NCI-H510A treated with DMSO at 0.1 percent for 48 hours (cell line): ENCODE data around the gene SORCS2.

Experiments
- DNase-seq: peaks from one replicate; lab custom pipeline; 2025; lab: John Stamatoyannopoulos, UW

The SORCS2 gene

DNA sequence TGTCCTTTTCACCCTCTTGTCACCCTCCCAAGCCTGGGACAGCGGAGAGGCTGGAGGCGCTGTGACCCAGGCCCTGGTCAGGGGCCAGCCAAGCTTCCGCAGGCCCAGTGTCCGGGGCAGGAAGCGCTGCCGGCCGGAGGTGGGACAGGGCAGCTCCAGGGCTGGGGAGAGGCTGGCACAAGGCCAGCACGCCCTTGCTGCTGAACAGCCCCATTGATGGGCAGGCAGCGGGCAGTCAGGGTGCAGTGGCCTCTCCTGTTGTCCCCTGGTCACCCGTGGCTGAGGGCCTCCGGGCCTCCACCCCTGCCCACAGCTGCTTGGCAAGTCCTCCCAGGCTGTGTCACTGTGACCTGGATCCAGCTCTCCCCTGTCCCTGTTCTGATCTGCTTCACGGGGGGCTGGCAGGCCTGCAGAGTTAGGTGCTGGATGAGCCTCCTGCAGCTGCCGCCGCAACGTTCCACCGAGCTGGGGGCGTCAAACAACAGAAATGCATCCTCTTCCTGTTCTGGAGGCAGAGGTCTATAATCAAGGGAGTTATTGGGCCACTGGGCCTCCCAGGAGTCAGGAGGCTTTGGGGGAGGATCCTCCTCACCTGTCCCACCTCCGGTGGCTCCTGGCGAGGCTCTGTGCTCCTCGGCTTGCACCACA is 134.5 kb downstream of the SORCS2 start:
- DNase-seq: no peak

DNA sequence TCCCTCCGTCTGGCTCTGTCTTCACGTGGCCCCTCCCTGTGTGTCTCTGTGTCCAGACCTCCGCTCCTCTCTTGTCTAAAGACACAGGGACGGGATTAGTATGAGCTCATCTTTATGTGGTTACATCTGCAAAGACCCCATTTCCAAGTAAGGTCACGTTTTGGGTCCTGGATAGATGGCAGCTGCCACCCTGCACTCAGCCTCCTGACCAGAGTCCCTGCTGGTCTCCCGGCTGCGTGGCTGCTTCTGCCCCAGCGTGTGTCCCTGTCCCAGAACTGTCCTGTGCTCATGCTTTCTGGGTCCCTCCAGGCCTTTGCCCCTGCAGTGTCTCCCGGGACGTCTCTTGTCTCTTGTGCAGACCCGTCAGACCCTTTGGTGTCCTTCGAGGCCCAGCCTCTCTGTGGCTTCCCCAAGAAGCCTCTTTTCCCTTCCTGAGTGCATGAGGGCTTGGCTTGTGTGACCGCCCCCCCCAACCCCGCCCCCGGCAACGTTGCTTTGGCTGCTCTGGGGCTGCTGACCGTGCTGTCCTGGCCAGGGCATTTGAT is 135.1 kb downstream of the SORCS2 start:
- no peak for DNase-seq

DNA sequence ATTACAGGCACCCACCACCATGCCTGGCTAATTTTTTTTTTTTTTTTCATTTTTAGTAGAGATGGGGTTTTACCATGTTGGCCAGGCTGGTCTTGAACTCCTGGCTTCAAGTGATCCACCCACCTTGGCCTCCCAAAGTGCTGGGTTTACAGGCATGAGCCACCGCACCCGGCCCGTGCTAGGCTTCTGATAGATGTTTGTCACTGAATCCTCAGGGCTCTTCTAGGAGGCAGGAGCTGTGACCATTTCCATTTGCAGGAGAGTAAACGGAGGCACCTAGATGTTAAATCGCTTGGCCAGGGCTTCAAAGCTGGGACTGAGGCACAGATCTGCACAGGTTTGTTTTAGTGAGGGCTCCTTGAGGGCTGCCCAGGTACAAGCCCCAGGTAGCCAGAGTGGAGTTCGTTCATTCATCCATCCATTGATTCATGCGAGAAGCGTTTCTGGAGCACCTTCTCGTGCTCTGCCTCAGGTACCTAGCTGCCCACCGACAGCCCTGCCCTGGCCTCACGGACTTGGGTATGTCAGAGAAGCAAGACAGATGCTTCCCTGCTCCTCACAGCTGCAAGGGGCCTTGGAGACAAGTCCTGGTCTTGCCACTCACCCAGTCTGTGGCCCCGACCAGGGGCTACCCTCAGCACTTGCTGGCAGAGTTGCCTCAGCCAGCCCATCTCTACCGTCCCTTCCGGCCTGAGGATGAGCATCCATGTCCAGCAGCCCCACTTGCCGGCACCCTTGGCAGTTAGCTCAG is 136.0 kb downstream of the SORCS2 start:
- no peak for DNase-seq

DNA sequence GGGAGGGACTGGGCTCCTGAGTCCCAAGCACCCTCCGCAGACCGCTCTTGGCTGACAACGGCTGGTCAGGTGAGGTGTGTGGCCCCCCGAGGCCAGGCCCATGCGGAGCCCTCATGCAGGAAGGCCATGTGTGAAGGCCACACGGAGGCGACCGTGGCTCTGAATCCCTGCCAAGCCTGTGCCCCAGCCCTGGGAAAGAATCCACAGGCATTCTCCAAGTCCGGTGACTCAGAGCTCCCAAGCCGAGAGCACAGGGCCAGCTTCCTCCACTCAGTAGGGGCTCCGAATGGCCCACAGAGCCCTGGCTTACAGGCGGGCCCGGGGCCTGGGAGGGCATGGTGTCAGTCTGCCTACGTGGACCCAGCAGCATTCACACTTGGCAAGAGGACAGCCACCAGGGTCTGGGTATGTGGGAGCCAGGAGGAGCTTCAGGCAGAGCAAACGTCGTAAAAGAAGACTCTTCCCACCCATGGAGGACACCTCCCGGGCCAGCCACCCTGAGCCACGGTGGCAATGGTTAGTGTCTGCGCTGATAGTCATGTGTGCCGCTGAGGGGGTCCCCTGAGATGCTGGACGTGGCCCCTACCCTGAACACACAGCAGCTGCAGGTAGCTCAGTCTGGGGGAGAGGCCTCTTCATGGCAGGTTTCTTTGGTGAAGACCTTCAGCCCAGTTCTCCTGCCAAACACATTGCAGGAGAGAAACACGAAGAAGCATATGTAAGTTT is 136.7 kb downstream of the SORCS2 start:
- no peak for DNase-seq

DNA sequence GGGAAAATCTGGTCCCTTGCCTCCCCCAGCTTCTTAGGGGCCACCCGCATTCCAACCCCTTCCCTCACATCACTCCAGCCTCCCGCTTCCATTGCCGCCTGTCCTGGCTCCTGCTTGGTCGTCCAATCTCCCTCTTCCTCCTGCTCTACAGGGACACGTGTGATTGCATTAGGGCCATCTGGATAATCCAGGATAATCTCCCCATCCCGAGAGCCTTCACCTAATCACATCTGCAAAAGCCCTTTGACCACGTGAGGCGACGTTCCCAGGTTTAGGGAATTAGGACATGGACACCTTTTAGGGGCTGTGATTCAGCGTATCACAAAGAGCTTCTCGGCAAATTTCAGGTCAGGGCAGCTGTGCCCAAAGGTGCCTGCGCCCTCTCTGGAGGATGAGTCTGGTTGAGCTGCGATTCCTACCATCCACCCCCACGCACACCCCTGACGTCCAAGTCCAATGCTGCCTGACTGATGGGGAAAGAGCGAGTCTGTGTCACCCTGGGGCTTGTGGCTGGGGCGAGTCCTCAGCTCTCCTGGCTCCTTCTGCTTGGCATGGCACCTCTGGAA is 137.8 kb downstream of the SORCS2 start:
- no peak for DNase-seq

DNA sequence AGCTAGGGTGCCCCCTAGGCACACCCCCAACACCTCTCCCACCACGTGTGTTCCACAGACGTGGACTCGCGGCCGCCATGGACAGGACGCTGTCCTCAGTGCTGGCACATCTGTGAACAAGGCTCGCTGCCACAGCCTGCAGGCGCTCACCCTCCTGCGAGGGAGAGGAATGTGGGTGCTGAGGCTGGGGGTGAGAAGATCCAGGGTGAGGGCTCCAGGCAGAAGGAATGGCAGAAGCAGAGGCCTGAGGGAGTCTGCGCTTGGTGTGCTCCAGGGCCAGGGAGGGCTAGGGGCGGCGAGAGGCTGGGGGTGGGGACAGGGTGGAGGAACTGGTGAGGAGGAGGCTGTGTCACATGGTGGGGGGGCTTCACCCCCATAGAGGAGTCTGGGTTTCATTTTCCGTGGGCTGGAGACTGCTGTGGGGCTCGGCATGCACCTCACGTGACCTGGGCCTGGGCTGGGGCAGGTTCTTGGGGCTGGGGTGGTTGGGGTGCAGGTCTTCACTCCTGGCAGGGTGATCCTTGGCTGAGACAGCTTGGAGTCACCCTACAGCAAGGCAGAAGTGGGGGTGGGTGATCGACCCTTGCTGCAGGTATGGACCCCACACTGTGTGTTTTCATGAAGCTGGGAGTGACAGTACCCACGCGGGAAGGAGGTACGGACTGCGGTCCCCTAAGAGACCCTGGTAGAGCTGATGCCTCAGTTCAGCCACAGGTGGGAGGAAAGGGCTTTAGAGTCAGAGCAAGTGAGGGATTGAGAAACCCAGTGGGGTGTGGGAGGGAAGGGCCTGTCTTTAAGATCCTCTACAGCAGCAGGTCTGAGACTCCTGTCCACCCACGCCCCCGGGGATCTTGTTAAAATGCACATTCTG is 138.7 kb downstream of the SORCS2 start:
- no peak for DNase-seq

DNA sequence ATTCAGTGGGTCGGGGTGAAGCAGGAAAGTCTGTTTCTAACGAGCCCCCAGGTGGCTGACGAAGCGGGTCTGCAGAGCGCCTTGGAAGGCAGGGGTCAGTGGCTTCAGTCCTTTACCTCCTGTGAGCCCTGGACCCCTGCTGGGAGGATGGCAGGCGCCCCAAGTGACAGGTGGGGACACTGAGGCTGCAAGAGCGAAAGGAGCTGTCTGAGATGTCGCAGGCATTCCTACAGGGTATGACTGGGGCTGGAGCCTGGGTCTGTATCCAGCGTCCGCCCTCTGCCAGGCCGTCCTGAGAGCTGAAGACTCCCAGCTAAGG is 139.3 kb downstream of the SORCS2 start:
- DNase-seq: no peak

DNA sequence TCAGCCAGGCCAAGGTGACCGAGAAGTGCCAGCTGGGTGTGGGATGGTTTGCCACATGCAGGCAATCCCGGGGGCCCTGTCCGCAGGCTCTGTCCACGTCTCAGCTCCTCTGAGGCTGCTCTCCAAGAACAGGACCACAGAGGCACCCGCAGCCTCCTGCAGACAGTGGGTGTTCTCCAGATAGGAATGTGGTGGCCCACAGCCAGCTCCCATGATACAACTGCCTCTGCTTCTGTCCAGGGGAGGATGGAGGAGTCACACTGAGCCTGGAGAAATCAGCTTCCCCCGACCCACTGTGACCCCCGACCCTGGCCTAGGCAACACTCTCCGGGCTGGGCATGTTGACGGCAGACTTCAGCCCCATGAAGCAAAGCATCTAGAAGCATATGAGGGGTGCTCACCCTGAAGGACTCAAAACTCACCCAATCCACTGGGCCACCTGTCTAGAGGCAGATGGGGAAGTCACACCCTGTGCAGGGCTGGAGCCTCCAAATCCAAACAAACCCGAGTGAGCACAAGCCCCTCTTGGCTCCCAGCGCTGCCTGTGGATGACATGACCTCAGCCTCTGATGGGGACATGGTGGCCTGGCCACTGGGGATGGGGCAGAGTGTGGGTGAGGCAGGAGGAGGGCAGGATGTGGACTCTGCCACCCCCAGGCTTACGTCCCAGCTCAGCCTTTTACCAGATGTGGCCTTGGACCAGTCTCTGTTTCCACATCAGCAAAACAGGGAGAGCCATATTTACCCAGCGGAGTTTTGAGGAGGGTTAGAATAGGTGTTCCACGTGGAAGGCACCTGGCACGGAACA is 140.1 kb downstream of the SORCS2 start:
- DNase-seq: no peak

DNA sequence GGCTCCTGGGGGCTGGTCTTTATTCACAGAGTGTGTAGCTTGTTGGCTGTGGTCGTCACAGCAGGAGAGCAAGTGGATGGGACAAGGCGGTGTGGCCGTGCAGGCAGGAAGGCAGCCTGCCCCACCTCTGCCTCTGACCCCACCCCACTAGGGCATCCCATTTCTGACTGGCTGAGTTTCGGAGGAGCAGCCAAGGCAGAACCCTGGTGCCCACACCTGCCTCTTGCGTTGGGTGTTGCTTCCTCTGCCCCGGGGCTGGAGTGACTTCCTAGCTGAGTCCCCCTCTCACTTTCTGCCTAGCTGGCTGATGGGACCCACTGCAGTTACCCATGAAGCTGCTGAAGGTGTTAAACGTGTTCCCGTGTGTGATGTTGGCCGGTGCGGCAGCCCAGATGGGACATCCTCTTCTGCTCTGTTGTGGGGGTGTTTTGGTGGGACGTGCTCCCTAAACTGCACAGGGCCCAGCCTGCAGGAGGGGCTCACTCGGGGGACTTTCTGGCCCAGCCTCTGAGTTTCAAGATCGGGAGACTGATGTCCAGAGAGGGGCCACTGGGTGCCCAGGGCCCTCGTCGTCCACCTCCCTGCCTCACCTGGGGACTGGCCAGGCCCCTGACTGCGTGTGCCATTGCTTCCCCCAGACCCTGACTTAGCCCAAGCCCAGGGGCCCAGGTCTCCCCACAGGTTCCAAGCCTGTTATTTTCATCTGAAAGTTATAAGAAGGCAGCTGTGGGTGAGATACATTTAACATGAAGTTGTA is 140.9 kb downstream of the SORCS2 start:
- DNase-seq: no peak

DNA sequence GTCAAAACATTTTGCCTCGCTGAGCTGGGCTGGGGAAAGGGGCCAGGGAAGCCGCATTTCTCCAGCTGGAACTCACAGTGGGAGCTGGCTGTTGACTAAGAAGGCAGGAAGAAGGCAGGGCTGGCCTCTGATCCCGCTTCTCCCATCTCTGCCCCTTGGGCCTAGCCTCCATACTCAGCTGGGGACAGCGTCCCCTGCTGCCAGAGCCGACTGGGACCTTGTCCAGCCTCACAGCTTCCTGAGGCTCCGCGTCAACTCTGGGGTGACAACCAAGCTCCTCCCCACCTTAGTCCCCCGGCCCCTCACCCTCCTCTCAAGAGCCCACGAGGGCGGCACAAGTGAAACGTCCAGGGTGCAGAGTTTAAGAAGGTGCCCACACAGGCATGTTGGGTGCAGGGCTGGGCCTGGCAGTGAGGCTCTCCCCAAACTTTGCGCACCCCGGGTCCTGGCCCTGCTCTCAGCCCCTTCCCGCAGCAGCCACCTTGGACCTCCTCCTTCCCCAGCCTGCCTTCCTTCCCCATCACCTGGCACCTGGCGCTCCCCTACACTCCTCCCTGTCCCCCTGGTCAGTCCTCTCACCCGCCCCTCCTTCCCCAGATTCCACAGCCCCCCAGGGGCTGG is 141.6 kb downstream of the SORCS2 start:
- DNase-seq: no peak

DNA sequence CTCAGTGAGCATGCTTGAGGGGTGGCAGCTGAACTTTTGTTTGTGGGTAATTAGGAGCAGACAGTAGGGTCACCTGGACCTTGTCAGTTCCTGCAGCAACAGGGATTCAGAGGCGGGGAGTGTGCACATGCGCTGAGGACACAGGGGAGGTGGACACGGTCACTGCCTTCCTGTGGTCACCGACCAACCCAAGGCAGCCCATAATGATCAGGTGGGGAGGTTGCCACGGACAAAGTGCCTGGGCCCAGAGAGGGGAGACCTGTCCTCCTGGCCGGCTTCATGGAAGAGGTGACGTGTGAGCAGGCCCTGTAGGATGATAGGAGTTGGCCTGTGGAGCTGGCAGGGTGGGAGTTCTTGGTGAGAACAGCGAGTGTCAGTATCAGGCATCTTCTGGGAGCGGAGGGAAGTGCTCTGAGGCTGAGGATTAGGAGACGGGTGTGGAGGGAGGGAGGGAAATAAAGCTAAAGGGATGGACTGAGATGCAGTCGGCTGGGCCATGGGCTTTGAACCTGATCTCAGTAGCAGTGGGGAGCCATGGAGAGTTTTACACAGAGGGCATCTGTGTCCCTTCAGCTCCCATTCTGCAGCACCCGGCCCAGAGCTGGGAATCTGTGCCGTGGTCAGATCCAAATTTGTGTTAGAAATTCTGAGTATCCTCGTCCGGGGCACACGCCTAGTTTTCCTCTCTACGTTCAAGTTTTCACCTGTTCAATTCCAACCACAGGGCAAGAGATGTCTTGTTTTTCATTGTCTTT is 142.4 kb downstream of the SORCS2 start:
- no peak for DNase-seq

DNA sequence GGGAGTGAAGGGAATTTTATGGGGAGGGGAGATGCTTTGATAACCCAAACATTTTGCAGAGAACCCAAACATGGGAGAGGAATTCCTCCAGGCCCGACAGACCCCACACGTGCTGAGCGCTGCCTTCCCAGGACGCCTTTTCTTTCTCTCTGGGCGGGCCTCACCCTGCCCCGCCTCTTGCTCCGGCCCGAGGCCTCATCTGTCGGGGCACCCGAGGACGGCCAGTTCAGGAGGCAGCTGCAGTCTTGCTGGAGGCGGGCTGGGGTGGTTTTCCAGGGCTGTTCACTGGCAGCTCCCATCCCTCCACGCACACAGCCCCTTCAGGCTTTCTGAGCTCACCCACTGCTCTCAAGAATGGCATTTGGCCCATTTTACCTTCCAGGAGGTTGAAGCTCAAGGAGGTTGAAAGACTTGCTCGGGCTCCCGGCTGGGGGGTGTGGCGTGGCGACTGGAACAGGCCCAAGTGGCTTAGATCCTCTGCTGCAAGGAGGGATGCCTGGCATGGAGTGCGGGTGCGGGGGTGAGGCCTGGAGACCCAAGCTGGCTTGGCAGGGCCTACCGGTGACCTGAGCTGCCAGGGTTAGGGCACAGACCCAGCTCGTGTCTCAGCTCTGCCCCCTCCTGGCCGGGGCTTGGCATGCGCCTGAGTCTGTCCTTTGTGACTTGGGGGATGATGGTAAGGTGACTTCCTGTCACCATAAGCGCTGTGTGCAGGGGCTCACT is 143.2 kb downstream of the SORCS2 start:
- DNase-seq: no peak

DNA sequence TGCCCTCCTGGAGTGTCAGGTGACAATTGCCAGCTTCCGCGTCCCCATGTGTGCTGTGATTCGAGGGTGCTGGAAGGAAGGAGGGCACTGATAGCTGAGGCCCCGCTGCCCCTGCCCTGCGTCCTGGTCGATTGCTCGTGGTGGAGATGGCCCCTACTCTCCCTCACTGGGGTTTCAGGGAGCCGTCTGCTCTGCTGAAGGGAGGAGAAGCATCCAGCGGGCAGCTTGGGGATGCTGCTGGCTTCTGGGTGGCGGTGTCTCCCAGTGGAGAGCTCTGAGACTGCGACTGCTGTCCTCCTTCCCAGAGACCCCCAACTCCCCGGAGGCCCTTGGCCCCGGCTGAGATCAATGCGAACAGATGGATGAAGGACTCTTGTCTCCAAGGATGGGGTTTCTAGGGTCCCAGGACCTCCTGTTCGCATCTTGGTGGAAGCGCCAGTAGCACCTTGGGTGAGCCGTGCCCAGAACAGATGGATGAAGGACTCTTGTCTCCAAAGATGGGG is 143.8 kb downstream of the SORCS2 start:
- no peak for DNase-seq

DNA sequence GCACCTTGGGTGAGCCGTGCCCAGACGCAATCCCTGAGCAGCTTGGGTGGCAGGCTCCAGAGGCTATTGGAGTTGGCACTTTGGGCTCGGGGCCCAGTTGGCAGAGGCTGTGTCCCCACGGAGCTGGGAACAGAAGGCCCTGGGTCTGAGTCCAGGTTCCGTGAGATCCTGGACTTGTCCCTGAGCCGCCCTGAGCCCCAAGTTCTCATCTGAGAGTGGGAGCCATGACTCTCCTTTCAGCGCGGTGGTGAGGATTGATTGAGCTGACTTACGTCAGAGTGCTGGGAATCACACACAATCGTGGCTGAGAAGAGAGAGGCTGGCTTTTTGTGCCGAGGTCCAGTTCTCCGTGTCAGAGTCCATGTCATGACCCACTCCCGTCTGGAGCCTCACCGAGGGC is 144.4 kb downstream of the SORCS2 start:
- DNase-seq: no peak

DNA sequence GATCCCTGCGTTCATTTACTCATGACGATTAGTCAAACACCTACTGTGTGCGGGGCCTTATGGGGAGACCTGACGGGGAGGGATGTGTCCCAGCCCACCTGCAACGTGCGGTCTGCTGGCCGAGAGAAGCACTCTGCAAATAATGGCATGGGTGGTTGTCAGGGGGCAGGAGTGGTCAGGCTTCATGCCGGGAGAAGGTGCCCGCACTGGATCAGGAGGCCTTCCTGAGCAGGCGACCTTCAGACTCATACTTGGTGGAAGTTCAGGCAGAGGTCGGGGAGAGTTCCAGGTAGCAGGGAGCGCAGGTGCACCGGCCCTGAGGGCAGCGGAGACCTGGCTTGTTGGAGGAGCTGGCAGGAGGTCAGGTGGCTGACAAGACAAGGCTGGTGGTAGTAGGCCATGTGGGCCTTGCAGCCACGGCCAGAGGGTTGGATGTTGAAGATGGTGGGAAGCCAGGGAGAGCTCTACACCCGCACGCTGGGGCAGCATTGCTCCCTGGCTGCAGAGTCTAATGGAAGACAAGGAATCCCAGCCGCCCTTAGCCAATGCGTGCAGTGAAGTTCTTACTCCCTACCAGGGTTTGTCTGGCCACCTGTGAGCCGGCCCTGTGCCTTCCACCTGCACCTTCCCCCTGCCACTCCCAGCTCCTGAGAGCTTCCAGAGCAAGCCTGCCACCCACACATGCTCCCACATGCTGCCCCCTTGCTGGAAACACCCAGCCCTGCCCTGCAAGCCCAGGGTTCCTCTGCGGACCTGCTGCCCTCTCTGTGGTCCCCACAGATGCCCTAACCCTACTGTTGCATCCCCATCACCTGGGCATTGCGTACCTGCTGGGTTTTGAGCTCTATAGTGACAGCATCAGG is 145.1 kb downstream of the SORCS2 start:
- no peak for DNase-seq

DNA sequence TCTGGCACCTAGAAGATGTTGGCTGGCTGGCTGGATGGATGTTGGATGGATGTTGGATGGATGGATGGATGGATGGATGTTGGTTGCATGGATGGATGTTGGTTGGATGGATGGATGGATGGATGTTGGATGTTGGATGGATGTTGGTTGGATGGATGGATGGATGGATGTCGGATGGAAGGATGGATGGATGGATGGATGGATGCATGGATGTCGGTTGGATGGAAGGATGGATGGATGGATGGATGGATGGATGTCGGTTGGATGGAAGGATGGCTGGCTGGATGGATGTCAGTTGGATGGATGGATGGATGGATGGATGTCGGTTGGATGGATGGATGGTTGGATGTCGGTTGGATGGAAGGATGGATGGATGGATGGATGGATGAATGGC is 145.7 kb downstream of the SORCS2 start:
- DNase-seq: no peak
